ENCODE results near the gene SELENOS. TPM values are rescaled to one million over a fixed set of nuclear protein-coding genes. Genes with fewer than 3 reads are reported as not detected.
A peak's percentile ranks its signal among the peaks of the same experiment; 100 is the strongest.

Gene SELENOS
- total RNA-seq, 1 donor from 2014 or later: 32.0 TPM

DNA sequence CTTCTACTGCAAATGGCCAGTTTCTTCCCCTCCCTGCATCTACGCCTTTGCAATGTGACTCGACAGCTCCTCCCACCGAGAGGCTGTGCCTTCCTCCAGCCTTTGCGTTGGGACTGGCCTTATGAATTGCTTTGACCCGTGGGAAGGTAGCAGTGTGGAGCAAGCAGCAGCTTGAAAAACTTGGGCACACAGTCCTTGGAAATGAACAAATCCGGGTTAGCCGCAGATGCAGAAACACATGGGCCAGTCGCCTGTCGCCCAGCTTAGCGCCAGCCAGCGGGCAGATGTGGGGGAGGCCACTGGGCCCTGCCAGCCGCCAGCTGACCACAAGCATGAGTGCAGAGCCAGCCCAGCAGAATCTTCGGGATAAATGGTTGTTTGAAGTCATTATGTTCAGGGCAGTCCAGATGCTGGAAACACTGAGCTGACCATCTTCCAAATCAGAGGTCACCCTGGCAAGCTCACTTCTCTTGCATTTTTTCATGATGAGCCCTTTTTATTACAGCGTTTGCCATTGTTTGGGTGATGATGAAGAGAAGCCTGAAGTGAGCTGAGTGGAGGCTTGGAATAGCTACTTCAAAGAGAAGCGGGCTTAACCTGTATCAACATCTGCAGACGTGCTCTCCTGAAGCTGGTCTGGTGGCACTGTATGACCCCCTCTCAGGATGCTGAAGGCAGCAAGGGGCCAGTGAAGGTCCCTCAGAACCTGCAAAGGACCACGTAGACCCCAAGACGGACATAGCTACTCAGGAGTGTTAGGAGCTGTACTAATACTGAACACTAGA, 9.8 kb downstream of the SELENOS start:
- Histone ChIP-seq H3K9me3 (no peaks in the 10 kb centered on the region), H3K27ac (peak overlapping the region; percentile 81), H3K4me3 (no peak overlapping the region), H3K27me3 (no peaks in the 10 kb centered on the region), H3K4me1 (peaks cover 0 to 14% of the 10 kb centered on the region in 2 donors), H3K36me3 (peaks cover 23 to 38% of the 10 kb centered on the region in 2 donors)
- peak in 1 of 2 donors; percentile 76 for DNase-seq (ENCODE audit: low spot score in 2 of 2)
- intact Hi-C loops (cut with DNase I): no loop called here
- TF ChIP-seq, protein P1, sequence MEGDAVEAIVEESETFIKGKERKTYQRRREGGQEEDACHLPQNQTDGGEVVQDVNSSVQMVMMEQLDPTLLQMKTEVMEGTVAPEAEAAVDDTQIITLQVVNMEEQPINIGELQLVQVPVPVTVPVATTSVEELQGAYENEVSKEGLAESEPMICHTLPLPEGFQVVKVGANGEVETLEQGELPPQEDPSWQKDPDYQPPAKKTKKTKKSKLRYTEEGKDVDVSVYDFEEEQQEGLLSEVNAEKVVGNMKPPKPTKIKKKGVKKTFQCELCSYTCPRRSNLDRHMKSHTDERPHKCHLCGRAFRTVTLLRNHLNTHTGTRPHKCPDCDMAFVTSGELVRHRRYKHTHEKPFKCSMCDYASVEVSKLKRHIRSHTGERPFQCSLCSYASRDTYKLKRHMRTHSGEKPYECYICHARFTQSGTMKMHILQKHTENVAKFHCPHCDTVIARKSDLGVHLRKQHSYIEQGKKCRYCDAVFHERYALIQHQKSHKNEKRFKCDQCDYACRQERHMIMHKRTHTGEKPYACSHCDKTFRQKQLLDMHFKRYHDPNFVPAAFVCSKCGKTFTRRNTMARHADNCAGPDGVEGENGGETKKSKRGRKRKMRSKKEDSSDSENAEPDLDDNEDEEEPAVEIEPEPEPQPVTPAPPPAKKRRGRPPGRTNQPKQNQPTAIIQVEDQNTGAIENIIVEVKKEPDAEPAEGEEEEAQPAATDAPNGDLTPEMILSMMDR (IDR thresholded peaks at IDR 0.05): no peak

DNA sequence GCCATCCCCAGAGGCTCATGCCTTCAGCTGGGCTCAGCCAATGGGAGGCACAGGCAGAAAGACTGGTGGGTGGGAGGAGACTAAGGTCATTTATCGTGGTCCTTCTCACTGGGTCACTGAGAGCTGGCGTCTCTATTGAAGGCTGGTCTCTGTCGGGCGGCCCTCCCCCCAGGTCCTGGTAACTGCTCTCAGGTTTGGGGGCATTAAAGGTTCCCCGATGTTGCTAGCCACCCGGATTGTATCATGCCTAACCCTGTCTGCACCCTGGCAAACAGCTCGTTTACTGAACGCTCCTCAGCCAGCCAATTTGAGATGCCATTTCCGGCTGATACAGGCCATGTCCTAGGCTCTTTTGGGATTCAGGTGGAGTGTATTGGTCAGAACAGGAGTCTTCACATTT, 10.5 kb downstream of the SELENOS start:
- Histone ChIP-seq H3K9me3 (no peaks in the 10 kb centered on the region), H3K27me3 (no peaks in the 10 kb centered on the region), H3K36me3 (peaks cover 15 to 30% of the 10 kb centered on the region in 2 donors), H3K27ac (peak overlapping the region; percentile 81), H3K4me1 (peaks cover 0 to 14% of the 10 kb centered on the region in 2 donors), H3K4me3 (no peak overlapping the region)
- intact Hi-C loops (cut with DNase I): no loop called here
- TF ChIP-seq, protein P1 (IDR thresholded peaks at IDR 0.05): no peak
- DNase-seq (ENCODE audit: low spot score in 2 of 2): no peak

DNA sequence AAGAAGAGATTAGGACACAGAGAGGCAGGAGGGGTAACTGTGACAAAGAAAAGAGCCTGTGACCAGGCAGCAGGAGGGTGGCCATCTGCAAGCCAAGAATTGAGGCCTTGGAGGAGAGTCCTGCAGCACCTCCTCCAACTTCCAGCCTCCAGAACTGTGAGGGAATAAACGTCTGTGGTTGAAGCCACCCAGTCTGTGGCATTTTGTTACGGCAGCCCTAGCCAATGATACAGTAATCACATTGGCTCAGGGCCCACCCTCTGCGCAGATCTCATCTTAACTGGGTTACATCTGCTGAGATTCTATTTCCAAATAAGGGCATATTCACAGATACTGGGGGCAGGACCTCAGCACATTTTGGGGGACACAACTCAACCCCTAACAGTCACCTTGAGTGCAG, 11.3 kb downstream of the SELENOS start:
- Histone ChIP-seq H3K27ac (peak overlapping the region; percentile 81), H3K4me1 (peaks cover 0 to 14% of the 10 kb centered on the region in 2 donors), H3K9me3 (no peaks in the 10 kb centered on the region), H3K27me3 (no peaks in the 10 kb centered on the region), H3K4me3 (no peak overlapping the region), H3K36me3 (peaks cover 8 to 23% of the 10 kb centered on the region in 2 donors)
- peak in 1 of 2 donors; percentile 65 for DNase-seq (ENCODE audit: low spot score in 2 of 2)
- TF ChIP-seq, protein P1 (IDR thresholded peaks at IDR 0.05): no peak
- intact Hi-C loops (cut with DNase I): no loop called here

DNA sequence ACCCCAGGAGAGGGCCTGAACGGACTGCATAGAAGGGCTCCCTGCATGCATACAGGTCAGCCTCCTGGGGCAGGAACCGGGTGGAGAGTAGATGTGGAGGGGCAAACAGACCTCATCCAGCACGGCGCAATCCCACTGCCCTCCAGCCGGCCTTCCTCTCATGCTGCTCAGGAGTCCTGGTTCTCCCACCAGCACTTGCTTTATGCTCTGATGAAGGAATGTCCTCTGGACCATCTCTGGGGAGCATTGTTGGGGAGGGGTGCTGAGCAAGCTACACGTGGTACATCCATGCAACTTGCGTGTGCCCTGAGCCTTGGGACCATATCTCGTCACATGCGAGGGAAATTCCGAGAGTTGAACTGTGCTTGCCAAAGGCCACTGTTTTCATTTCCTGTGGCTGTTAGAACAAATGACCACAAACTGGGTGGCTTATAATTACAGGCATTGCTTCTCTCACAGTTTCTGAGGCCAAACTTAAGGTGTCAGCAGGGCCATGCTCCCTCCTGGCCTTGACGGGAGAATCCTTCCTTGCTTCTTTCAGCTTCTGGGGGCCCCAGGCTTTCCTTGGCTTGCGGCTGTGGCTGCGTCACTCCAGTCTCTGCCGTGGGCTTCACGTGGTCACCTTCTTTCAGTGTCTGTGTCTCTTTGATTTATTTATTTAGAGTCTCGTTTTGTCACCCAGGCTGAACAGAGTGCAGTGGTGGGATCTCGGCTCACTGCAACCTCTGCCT, 12.2 kb downstream of the SELENOS start:
- no peak for DNase-seq (ENCODE audit: low spot score in 2 of 2)
- intact Hi-C loops (cut with DNase I): no loop called here
- H3K27ac ChIP-seq: peak overlapping the region in 1 of 2 donors; percentile 81
- H3K36me3 ChIP-seq: peaks cover 0 to 13% of the 10 kb centered on the region in 2 donors
- TF ChIP-seq, protein P1 (IDR thresholded peaks at IDR 0.05): no peak
- no peaks in the 10 kb centered on the region for H3K27me3 ChIP-seq
- no peak overlapping the region for H3K4me3 ChIP-seq
- peaks cover 0 to 14% of the 10 kb centered on the region in 2 donors for H3K4me1 ChIP-seq
- no peaks in the 10 kb centered on the region for H3K9me3 ChIP-seq

DNA sequence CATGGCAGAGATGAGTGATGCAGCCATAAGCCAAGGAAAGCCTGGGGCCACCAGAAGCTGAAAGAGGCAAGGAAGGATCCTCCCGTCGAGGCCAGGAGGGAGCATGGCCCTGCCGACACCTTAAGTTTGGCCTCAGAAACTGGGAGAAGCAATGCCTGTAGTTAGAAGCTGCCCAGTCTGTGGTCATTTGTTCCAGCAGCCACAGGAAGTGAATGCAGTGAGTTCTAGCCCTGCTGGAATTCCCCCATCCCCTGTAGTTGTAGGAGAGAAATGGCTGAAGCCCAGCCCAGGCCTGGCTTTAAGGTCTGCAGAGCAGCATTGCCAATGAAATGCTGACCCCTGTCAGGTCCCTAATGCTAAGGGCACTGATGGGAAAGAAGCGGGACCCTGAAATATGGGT, 13.3 kb downstream of the SELENOS start:
- H3K27ac ChIP-seq: no peak overlapping the region
- no peak overlapping the region for H3K4me3 ChIP-seq
- TF ChIP-seq, protein P1 (IDR thresholded peaks at IDR 0.05): no peak
- H3K9me3 ChIP-seq: no peaks in the 10 kb centered on the region
- H3K27me3 ChIP-seq: no peaks in the 10 kb centered on the region
- intact Hi-C loops (cut with DNase I): no loop called here
- peaks cover 0 to 4% of the 10 kb centered on the region in 2 donors for H3K36me3 ChIP-seq
- H3K4me1 ChIP-seq: peaks cover 0 to 14% of the 10 kb centered on the region in 2 donors
- no peak for DNase-seq (ENCODE audit: low spot score in 2 of 2)
